AG04450 (cell line): ENCODE data around the gene GPRASP1. TPM values are rescaled to one million over a fixed set of nuclear protein-coding genes. Genes with fewer than 3 reads are reported as not detected.

Experiments used
- CTCF ChIA-PET: fragments of 300-600, 350-600 bp; formaldehyde crosslinking; extraction: SDS; loops from one replicate; lab custom pipeline; 2022; ENCODE audit warnings: antibody characterized with exemption, inconsistent platforms; lab: Charles Lee
- POLR2A ChIA-PET: fragments of 350-600 bp; formaldehyde crosslinking; extraction: SDS; loops from one replicate; lab custom pipeline; 2021; ENCODE audit warnings: antibody characterized with exemption, inconsistent platforms; lab: Yijun Ruan, JAX
- DNase-seq: peaks from one replicate; pipeline ENCODE4 v3.0.0-alpha.2; 2011; ENCODE audit warnings: low read depth, low spot score
- H3K27ac ChIP-seq: one replicate; pipeline ENCODE4 v1.5.1; 2012; ENCODE audit warnings: low read depth, low read length, control low read depth
- H3K27me3 ChIP-seq: one replicate; pipeline ENCODE4 v1.6.0; 2012; ENCODE audit warnings: low read length; ENCODE audit not compliant: control insufficient read depth, insufficient read depth
- H3K4me3 ChIP-seq: 2 replicates; pipeline ENCODE4 v1.5.1; 2011; ENCODE audit warnings: mild to moderate bottlenecking, low read depth, low read length, control low read depth
- H3K9me3 ChIP-seq: 2 replicates; pipeline ENCODE4 v1.5.1; 2012; ENCODE audit warnings: low read length; ENCODE audit not compliant: control insufficient read depth, insufficient read depth
- CTCF ChIP-seq: IDR thresholded peaks from 2 replicates; pipeline ENCODE4 v1.5.1; 2011; ENCODE audit warnings: low read depth, low read length, control low read depth, inconsistent platforms
- polyA plus RNA-seq: library from polyadenylated mRNA; depleted of rRNA; stranded (reverse); fragments of >200 nt; gene quantifications from 2 replicates; pipeline ENCODE4 v1.2.3, GENCODE V29; 2011; rRNA removed
- small RNA-seq: library from RNA; depleted of rRNA; stranded (forward); fragments of <200 nt; gene quantifications from one replicate; pipeline ENCODE3, GENCODE V24; 2012; ENCODE audit warnings: low read depth; ENCODE audit not compliant: insufficient read length

The GPRASP1 gene
- polyA plus RNA-seq, 1 experiment, result 2.7 TPM

DNA sequence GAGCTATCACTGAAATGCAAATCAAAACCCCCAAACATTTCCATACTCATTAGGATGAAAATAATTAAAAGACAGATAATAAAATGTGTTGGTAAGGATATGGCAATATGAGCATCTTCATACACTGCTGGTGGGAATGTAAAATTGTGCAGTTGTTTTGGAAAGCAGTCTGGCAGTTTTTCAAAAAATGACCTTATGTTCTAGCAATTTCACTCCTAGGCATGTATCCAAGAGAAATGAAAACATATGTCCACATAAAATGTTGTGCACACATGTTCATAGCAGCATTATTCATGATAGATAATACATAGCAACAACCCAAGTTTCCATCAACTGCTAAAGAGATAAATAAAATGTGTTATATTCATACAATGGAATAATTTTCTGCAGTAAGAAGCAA, 46.2 kb downstream of the GPRASP1 start:
- DNase-seq, result no peak
- Histone ChIP-seq H3K27ac (no peak overlapping the region), H3K9me3 (no peaks in the 10 kb centered on the region), H3K4me3 (no peak overlapping the region), H3K27me3 (no peaks in the 10 kb centered on the region)
- POLR2A ChIA-PET, result no interaction called here
- TF ChIP-seq CTCF, result no peak
- CTCF ChIA-PET, result no interaction called here

Small RNA genes lying within 50 kb of the gene (small RNA-seq; reads per million reads assigned to genes)
- gene RNU6-589P, result not detected

Other genes starting within 250 kb of the GPRASP1 start
- not detected in 2 replicates for gene NXF2B, start 211.5 kb upstream of the GPRASP1 start, polyA plus RNA-seq
- not detected in 2 replicates for gene TCP11X2, start 179.7 kb upstream of the GPRASP1 start, polyA plus RNA-seq
- 22.6 and 35.6 TPM in 2 replicates for gene TMSB15A, start 134.7 kb upstream of the GPRASP1 start, polyA plus RNA-seq
- 20.2 and 20.5 TPM in 2 replicates for gene ARMCX5, start 52.0 kb upstream of the GPRASP1 start, polyA plus RNA-seq
- 12.0 and 15.7 TPM in 2 replicates for gene GPRASP2, start 61.0 kb downstream of the GPRASP1 start, polyA plus RNA-seq
- 5.3 and 6.9 TPM in 2 replicates for gene GPRASP3, start 69.3 kb downstream of the GPRASP1 start, polyA plus RNA-seq